GM18526 (cell line): ENCODE measurements around the gene EVPL.

Experiments used
- POLR2A ChIP-seq: IDR thresholded peaks from 3 replicates; pipeline ENCODE4 v1.6.1; 2011; ENCODE audit not compliant: insufficient read length; ENCODE audit errors: extremely low read depth

The EVPL gene

GRCh38 chr17:76026714-76027158 is 370 bp downstream of the EVPL start:
- no peak for TF ChIP-seq POLR2A

DNA sequence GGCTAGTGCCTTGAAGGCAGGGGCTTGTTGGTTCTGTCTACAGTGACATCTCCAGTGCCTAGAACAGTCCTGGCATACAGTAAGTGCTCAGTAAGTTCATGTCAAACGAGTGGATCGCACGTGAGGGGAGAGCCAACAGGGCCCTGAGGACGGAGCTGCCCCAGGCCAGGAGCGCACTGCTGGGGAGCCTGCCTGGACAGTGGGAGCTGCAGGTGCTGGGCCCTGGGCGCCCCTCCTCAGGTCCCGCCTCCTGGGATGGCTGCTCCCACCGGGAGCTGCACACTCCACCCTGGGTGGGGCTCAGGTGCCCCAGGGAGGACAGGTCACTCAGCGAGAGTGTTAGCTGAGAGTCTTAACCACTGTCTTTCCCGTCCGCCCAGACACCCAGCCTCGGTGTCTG is 1.8 kb downstream of the EVPL start:
- TF ChIP-seq POLR2A = no peak

GRCh38 chr17:76024353-76024752 is 2.8 kb downstream of the EVPL start:
- TF ChIP-seq POLR2A = no peak

- TF ChIP-seq POLR2A = no peak
These were observed 3.2 kb downstream of the EVPL start for GRCh38 chr17:76023900-76024237.

DNA sequence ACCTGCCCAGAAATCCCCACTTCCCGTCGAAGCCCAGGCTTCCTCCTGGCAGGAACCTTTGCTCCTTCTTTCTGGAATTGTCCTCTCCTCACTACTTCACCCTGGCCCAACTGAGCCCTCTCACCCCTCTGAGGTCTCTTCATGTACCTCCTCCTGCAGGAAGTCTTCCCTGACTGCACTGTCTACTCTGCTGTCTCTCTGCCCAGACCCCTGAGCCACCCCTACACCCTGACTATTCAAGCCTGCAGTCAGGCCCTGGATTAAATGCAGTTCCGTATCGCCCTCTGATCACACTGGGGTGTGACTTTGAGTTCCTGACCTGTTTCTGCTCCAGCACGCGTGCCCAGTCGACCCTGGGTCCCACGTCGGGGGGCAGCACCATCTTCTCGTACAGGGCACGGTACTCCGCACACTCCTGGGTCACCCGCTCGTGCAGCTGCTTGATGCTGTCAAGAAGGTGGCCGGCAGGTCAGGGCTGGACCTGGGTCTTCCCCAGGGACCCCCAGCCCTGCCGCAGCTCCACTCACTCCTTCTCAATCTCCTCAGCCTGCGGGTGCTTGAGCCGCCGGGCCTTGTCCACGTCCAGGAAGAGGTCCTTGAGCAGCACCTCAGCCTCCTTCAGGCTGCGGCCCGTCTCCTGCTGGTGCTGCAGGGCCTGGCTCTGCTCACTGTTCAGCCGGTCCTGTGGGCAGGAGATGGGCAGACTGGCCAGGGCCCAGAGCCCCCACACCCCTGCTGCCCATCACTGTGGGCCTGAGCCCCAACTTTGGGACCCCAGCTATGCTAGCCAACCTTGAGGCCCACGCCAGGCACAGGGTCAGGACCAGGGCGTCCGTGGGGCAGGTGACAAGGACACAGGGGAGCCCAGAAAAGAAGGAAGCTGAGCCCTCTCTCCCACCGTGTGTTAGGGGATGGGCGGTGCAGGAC is 3.9 kb downstream of the EVPL start:
- no peak for TF ChIP-seq POLR2A

DNA sequence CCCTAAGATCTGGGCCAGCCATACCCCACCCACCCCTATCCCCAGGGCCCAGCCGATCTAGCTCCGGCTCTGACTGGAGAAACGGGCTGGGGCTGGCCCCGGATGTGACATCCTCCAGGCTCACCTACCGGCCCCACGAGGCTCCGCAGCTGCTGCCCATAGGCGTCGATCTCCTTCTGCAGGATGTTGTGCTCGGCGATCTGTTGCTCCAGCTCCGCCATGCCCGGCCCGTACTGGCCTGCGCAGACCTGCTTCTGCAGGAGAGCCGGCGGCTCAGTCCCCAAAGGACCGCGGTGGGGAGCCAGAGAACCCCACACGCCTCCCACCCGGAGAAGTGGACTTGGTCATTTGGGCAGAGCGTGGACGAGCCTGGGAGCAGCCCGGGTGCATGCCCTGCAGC is 4.8 kb downstream of the EVPL start:
- TF ChIP-seq POLR2A = no peak

- TF ChIP-seq POLR2A = no peak
These were observed 7.2 kb downstream of the EVPL start for GRCh38 chr17:76019833-76020467.

GRCh38 chr17:76018801-76019200 is 8.3 kb downstream of the EVPL start:
- TF ChIP-seq POLR2A = no peak

GRCh38 chr17:76018340-76018680 is 8.8 kb downstream of the EVPL start:
- no peak for TF ChIP-seq POLR2A

- TF ChIP-seq POLR2A = no peak
These were observed 9.4 kb downstream of the EVPL start for GRCh38 chr17:76017481-76018339.

GRCh38 chr17:76014925-76015261 is 12.2 kb downstream of the EVPL start:
- TF ChIP-seq POLR2A = no peak

- TF ChIP-seq POLR2A = no peak
These were observed 12.8 kb downstream of the EVPL start for GRCh38 chr17:76014100-76014924.

DNA sequence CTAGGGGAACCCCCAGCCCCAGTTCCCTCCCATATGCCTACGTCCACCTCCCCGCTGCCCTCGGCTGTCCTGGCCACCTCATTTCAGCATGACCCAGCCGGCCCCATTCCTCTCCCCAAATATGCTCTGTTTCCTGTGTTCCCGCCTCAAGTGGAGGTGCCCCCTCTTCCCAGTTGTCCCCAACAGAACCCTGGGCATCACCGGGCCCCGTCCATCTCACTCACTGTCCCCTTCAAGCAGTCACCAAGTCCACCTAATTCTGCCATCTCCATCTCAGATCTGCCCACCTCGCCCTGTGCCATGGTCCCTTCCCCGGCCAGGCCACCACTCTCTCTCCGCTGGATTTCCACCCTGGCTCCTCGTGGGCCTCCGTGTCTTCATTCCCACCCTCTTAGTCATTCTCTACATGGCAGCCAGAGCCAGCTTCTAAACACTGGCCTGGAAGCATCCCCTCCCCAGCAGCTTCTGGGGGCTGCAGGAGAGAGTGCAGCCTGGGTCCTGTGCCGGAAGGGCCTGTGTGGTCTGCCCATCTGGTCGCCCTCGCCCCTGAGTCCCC is 13.7 kb downstream of the EVPL start:
- no peak for TF ChIP-seq POLR2A

- no peak for TF ChIP-seq POLR2A
These were observed 15.2 kb downstream of the EVPL start for GRCh38 chr17:76011951-76012350.
